HG02763 (cell line): Measurements from ENCODE around the gene SAA1.

ENCODE experiments used
- ATAC-seq: cut with Tn5 transposase; IDR thresholded peaks from one replicate; pipeline ENCODE4 v1.9.1; 2021; ENCODE audit warnings: mild to moderate bottlenecking, moderate library complexity; ENCODE audit not compliant: unreplicated experiment

The SAA1 gene

DNA sequence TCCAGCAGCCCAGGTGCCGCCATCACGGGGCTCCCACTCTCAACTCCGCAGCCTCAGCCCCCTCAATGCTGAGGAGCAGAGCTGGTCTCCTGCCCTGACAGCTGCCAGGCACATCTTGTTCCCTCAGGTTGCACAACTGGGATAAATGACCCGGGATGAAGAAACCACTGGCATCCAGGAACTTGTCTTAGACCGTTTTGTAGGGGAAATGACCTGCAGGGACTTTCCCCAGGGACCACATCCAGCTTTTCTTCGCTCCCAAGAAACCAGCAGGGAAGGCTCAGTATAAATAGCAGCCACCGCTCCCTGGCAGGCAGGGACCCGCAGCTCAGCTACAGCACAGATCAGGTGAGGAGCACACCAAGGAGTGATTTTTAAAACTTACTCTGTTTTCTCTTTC is at the start of gene SAA1:
Gene SAA1, plus strand, starts transcription at position 316 of the 400 bp plus-strand sequence. CDS start 624 bp downstream, outside the sequence.
- no peak for ATAC-seq

DNA sequence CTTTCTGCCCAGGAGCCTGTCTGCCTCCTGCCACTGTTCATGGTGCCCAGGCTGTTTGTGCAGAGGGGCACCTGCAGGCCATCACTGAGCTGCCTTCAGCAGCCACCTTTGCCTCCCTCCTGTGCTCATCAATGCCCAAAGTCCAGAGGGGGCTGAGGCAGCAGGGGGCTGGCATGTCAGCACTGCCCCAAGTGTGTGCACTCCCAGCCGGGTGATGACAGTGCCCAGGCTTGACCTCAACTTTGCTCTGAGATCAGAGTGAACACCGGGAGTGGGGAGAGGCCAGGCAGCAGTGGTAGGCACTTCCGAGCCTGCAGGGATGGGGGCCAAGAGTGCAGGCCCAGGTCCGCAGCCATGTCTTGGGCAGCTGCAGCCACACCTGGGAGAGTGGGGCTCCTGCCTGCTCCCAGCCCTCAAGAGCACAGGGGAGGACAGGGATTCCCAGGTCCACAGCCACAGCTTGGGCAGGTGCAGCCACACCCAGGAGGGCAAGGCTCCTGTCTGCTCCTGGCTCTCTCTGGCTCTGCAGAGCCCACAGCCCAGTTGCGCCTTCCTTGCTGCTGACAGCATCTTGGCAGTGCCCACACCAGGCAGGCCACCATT is 44.7 kb upstream of the SAA1 start:
- ATAC-seq, result no peak

DNA sequence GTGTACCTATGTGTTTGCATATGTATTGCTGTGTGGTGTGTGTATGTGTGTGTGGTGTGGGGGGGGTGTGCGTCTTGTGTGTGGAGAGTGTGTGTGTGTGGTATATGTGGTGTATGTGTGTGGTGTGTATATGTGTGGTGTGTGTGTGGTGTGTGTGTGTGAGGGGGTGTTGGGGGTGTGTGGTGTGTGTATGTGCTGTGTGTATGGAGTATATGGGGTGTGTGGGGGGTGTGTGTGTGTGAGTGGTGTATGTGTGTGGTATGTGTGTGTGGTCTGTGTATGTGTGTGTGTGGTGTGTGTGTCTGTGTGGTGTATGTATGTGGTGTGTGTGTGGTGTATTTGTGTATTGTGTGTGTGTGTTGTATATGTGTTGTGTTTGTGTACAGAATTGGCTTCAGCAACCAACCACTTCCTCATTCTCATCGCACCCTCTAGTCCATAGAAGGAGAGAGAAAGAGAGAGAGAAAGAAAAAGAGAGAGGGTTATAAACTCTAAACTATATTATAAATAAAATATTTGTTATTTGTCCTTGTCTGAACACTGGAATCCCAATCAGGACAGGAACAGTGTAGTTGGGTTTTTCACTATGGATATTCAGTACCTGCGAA is 43.1 kb upstream of the SAA1 start:
- no peak for ATAC-seq

GRCh38 chr11:18223591-18224387 is 42.3 kb upstream of the SAA1 start:
- ATAC-seq, result no peak

DNA sequence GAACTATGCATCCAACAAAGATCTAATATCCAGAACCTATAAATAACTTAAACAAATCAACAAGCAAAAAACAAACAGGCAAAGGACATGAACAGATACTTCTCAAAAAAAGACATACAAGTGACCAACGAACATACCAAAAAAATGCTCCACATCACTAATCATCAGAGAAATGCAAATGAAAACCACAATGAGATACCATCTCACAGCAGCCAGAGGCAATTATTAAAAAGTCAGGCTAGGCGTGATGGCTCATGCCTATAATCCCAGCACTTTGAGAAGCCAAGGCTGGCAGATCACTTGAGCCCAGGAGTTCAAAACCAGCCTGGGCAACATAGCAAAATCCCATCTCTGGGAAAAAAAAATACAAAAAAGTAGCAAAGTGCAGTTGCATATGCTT is 40.2 kb upstream of the SAA1 start:
- ATAC-seq, result no peak

DNA sequence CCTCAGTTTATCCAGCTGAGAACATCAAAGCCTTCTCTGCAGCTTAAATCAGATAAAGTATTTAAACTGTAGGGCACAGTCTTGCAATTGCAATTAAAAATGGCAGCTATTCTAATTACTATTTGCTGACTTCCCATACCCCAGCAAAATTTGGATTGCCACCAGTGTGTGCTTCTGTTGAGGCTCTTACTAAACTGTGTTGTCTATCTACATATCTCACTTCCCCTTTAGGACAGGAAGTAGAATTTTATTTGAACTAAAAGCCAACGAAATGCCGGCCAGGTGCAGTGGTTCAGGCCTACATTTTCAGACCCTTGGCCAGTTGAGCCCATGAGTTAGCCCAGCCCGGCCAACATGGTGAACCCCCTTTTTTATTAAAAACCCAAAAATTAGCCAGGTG is 36.6 kb upstream of the SAA1 start:
- peak; percentile 89 for ATAC-seq

GRCh38 chr11:18230859-18231258 is 35.2 kb upstream of the SAA1 start:
- ATAC-seq, result no peak

- ATAC-seq, result no peak
Observed at GRCh38 chr11:18233912-18234311, 32.2 kb upstream of the SAA1 start.

GRCh38 chr11:18235394-18236334 is 30.4 kb upstream of the SAA1 start:
- no peak for ATAC-seq

GRCh38 chr11:18236664-18237356 is 29.3 kb upstream of the SAA1 start, which contains the start of gene SAA4:
SAA4 (minus strand) TSS chr11:18236802; CDS start chr11:18235926, 876 bp downstream.
- no peak for ATAC-seq

- no peak for ATAC-seq
Observed at GRCh38 chr11:18239655-18240054, 26.4 kb upstream of the SAA1 start.

GRCh38 chr11:18243783-18244362 is 22.2 kb upstream of the SAA1 start:
- ATAC-seq, result no peak

GRCh38 chr11:18245396-18245795 is 20.7 kb upstream of the SAA1 start:
- ATAC-seq, result no peak

DNA sequence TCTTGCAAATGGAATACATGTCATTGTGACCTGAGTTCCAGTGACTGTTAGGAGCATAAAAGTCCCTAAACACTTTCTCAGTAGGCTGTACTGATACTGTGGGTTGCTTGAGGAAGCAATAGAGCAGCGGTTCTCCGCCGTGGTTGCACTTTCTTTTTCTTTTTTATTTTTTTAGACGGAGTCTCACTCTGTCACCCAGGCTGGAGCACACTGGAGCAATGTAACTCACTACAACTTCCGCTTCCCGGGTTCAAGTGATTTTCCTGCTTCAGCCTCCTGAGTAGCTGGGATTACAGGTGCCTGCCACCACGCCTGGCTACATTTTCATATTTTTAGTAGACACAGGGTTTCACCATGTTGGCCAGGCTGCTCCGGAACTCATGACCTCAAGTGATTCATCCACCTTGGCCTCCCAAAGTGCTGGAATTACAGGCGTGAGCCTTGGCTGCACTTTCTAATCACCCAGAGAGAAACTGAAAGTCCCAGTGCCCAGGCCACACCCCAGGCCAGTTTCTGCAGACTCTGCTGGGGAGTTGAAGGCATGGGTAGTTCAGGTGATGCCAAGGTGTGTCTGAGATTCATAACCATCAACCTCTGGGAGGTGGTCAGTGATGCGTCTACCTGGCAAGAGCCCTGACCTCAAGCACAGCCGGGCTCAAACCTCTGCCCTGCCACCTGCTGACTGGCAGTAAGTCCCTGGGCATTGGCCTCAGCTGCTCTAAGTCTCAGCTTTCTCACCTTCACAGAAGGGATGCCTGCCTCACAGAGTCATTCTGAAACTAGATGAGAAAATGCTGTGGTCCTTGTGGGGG is 19.5 kb upstream of the SAA1 start:
- peak; percentile 83 for ATAC-seq

- peak; percentile 2 for ATAC-seq
Observed at GRCh38 chr11:18247191-18247581, 18.9 kb upstream of the SAA1 start.

DNA sequence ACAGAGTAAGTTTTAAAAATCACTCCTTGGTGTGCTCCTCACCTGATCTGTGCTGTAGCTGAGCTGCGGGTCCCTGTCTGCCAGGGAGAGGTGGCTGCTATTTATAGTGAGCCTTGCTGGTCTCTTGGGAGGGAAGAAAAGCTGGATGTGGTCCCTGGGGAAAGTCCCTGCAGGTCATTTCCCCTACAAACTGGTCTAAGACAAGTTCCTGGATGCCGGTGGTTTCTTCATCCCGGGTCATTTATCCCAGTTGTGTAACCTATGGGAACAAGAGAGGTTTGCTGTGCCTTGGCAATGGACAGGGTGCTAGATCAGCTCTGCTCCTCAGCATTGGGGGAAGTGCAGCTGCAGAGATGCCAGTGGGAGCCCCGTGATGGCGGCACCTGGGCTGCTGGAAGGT is 17.5 kb upstream of the SAA1 start, which contains the start of gene SAA2:
Gene SAA2, minus strand, starts transcription at position 108 of the 400 bp plus-strand sequence. CDS start 657 bp downstream, outside the sequence.
- no peak for ATAC-seq

GRCh38 chr11:18253233-18253632 is 12.8 kb upstream of the SAA1 start:
- ATAC-seq, result no peak

- ATAC-seq, result no peak
Observed at GRCh38 chr11:18253778-18254338, 12.2 kb upstream of the SAA1 start.
